NCI-H2081 treated with DMSO at 0.1 percent for 48 hours (cell line): ENCODE results near the gene KATNA1.

Experiments
- DNase-seq: peaks from one replicate; lab custom pipeline; 2025; lab: John Stamatoyannopoulos, UW

KATNA1 gene

GRCh38 chr6:149608381-149608982 lies 40.0 kb downstream of the KATNA1 start:
- no peak for DNase-seq

GRCh38 chr6:149600508-149600907 lies 48.0 kb downstream of the KATNA1 start:
- DNase-seq: no peak

GRCh38 chr6:149593408-149593807 lies 55.1 kb downstream of the KATNA1 start:
- DNase-seq: no peak

GRCh38 chr6:149592983-149593382 lies 55.5 kb downstream of the KATNA1 start:
- DNase-seq: no peak

DNA sequence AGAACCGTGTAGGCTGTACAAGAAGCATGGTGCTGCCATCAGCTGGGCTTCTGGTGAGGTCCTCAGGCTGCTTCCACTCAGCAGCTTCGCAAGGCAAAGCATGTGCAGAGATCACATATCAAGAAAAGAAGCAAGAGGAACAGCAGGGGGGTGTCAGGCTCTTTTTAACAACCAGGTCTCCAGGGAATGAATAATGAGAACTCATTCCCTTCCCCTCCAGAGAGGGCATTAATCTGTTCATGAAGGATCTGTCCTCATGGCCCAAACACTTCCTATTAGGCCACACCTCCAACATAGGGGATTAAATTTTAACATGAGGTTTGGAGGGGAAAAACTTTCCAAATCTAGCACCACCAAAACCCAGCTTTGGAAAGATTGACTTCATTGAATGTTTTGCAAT lies 62.4 kb downstream of the KATNA1 start:
- no peak for DNase-seq

GRCh38 chr6:149581349-149581748 lies 67.2 kb downstream of the KATNA1 start:
- DNase-seq: no peak

DNA sequence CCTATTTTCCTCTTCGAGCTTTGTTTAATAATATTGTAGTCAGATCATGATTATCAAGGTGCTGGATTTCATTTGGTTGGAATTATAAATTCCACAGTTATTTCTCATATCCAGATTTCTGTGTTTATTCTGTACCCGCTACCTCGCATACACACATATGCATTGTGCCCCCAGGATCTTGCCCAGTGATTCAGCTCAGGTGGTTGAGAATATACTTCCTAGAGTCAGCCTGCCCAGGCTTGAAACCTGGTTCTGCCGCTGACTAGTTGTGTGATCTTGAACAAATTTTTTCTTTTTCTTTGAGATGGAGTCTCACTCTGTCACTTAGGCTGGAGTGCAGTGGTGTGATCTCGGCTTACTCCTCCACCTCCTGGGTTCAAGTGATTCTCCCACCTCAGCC lies 67.6 kb downstream of the KATNA1 start:
- DNase-seq: no peak

- no peak for DNase-seq
Measured at GRCh38 chr6:149567945-149568585, 80.4 kb downstream of the KATNA1 start.

DNA sequence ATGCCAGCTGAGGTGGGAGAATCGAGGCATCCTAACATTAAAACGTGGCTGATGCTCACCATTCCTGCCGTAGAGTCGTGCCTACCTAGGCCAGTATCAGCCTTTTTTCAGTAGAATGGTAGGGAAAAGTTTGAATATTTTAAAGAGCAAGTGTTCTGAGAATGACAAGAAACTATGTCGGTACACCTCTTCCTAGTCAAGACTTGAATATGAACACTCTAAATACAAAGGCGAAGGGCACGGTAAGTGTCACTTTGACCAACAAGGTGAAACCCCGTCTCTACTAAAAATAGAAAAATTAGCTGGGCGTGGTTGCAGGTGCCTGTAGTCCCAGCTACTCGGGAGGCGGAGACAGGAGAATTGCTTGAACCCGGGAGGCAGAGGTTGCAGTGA lies 81.3 kb downstream of the KATNA1 start:
- no peak for DNase-seq

DNA sequence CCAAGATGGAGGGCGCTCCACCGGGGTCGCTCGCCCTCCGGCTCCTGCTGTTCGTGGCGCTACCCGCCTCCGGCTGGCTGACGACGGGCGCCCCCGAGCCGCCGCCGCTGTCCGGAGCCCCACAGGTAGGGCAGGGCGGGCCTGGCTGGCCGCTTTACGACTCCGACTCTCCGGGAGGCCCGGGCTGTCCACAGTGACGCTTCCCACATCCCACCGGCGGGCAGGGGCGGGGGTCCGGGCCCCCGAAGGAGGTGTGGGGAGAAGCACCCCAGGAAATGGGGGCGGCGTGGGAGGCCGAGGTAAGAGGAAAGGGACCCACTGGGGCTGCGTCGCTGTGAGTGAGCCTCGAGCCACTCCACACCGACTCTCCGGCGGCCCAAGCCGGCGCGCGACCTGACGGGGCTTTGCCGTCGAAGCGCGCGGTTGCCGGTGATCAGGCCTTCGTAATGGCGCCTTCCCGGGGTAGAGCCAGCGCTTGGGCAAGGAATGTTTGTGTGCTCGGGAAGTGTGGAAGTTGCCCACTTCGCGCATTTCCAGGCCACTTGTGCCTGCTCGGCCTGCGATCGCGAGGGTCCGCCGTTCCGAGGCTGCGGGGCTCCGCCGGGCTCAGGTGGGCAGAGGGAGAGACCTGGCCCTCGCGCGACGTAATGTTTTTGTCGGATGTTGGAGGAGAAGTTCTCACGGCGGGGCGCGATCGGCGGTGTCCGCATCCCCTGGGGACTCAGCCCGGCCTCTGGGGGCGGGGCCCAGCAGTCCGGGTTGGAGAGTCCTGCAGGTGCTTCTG lies 81.9 kb downstream of the KATNA1 start:
- no peak for DNase-seq

DNA sequence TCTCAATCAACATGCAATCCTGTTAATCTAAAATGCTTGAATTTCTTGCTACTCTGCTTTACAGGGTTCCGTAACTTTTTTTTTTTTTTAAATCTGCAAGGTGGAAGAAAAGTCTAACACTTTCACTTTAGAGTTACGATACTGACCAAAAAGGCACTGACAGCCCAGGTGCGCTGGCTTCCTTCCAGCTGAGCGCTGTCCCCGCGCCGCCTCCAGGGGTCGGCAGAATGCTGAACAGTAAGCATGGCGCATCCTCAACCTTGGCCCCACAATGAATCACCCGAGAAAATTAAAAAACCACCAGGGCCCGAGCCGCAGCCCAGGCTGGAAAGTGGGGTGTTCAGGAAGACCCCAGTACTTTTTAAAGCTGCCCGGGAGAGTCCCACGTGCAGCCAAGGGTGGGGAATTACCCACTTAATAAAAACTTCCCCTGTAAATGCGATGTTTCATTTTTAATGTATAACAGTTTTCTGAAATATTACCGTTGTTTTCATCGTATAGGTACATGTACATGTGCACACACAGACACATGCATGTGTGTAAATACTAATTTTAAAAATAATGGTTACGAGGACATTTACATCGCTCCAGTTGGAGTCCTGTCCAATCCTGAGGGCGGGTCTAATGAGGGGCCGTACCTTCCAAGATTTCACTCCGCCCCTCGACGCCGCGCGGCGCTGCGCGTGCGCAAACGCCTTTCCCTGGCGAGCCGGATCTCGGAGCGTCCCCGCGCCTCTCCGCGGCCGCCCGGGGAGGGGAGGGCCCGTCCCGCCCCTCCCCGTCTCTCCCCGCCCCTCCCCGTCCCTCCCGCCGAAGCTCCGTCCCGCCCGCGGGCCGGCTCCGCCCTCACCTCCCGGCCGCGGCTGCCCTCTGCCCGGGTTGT lies 82.7 kb downstream of the KATNA1 start, which contains the start of gene GINM1:
Gene GINM1, plus strand, starts transcription at position 849 of the 883 bp plus-strand sequence. CDS start 40 bp downstream, outside the sequence.
- peak; percentile 50 for DNase-seq

- DNase-seq: no peak
Measured at GRCh38 chr6:149563928-149564325, 84.6 kb downstream of the KATNA1 start.

DNA sequence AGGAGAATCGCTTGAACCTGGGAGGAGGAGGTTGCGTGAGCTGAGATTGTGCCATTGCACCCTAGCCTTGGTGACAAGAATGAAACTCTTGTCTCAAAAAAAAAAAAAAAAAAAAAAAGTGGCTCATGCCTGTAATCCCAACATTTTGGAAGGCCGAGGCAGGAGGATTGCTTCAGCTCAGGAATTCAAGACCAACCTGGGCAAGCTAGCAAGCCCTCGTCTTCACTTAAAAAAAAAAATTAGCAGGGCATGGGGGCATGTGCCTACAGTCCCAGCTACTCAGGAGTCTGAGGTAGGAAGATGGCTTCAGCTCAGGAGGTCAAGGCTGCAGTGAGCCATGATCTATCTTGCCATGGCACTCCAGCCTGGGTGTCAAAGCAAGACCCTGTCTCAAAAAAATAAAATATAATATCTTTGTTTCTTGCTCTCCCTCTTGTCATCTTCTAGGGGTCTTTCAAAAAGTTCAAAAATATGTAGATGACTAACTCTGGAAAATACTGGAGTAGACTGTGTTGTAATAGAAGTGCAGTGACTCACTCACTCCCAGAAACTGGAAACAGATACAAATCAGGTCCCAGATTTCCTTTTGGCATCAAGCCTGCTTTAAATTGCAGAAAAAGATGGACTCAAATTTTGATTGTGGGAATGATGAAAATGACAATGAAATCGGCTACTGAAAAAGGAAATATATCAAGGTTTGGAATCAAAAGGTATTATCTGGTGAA lies 85.1 kb downstream of the KATNA1 start:
- no peak for DNase-seq

GRCh38 chr6:149560736-149561135 lies 87.8 kb downstream of the KATNA1 start:
- no peak for DNase-seq

DNA sequence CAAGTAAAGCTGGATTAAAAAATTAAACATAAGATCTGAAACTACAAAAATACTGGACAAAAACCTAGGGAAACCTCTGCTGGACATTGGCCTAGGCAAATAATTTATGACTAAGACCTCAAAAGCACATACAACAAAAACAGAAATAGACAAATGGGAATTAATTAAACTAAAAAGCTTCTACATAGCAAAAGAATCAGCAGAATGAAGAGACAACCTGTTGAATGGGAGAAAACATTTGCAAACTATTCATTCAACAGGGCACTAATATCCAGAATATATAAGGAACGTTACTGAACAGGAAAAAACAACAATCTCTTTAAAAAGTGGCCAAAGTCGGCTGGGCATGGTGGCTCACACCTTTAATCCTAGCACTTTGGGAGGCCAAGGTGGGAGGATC lies 89.1 kb downstream of the KATNA1 start:
- no peak for DNase-seq

DNA sequence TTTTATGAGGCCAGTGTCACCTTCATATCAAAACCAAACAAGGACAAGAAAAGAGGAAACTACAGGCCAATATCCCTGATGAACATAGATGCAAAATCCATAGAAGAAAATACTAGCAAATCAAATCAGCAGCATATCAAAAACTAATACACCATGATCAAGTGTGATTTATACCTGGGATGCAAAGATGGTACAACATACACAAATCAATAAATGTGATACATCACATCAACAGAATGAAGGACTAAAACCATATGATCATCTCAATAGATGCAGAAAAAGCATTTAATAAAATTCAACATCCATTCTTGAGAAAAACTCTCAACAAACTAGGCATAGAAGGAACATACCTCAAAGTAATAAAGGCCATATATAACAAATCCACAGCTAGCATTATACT lies 90.5 kb downstream of the KATNA1 start:
- DNase-seq: no peak

GRCh38 chr6:149551920-149552319 lies 96.6 kb downstream of the KATNA1 start:
- DNase-seq: no peak

DNA sequence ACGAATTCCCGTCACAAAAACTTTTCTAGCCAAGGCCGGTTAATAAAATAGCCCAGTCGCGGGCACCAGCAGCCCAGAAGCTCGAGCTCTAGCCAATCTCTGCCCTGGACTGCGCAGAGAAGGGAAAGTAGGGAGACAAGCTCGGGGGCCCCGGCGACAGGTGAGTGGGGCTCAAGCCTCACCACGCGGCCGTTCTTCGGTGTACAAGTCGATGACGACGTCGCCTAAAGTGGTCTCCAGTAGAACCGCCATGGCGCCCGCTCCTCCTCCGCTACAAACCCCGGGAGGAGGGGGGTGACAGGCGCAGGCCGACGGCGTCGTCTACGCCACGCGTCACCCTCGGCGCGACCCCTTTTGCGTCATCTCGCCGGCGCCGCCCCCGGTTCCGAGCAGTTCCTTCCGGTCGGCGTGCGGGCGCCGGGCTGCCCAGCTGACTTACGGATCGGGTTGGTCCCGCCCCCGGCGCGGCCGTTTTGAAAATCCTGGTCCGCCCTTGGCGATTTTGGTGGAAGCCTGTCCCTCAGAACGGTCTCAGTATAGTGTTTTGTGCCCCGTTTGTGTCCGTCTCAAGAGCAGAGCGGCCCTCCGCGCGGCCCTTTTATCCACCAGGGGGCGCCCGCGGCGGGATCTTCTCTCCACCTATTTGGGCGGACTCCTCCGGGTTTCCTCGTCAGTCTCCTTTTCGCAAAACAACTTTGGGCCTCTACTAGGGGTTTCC lies 102.6 kb downstream of the KATNA1 start, which contains the start of gene PPIL4:
Gene PPIL4, minus strand, starts transcription at position 290 of the 718 bp plus-strand sequence. Its CDS starts 38 bp downstream, at position 252.
- peak; percentile 52 for DNase-seq

DNA sequence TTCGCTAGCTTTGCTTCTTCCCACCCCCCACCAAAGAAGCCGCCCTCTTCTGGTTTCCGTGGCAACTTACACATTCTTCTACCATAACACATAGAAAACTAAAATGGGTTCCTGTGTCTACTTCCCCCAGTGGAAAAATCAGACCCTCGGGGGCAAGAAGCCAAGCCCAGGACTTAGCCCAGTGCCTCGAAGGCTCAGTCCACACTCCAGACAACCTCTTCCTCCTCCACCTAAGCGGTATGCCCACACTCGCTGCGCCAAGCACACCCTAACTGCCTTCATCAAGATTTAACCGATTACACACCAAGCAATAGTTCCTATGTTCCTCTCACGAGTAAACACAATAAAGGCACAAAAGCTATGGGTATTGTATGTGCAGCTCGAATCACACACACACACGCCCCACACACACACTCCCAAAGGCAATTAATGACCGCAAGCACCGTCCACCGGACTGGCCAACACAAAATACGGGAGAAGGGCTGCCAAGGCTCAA lies 103.2 kb downstream of the KATNA1 start:
- no peak for DNase-seq
